HG02885 (cell line): Measurements from ENCODE around the gene CP.
A peak's percentile ranks its signal among the peaks of the same experiment; 100 is the strongest.

Experiments used
- ATAC-seq: cut with Tn5 transposase; IDR thresholded peaks from one replicate; pipeline ENCODE4 v1.9.1; 2021; ENCODE audit warnings: mild to moderate bottlenecking; ENCODE audit not compliant: unreplicated experiment, poor library complexity

Gene CP

GRCh38 chr3:149188494-149188893 is 33.1 kb downstream of the CP start:
- ATAC-seq = no peak

GRCh38 chr3:149186721-149187120 is 34.9 kb downstream of the CP start:
- no peak for ATAC-seq

- no peak for ATAC-seq
These were observed 35.4 kb downstream of the CP start for GRCh38 chr3:149186219-149186618.

- no peak for ATAC-seq
These were observed 40.4 kb downstream of the CP start for GRCh38 chr3:149181182-149181581.

GRCh38 chr3:149180057-149180573 is 41.5 kb downstream of the CP start:
- no peak for ATAC-seq

GRCh38 chr3:149179220-149179619 is 42.4 kb downstream of the CP start:
- no peak for ATAC-seq

GRCh38 chr3:149177122-149177521 is 44.5 kb downstream of the CP start:
- ATAC-seq = no peak

GRCh38 chr3:149174901-149175300 is 46.7 kb downstream of the CP start:
- peak; percentile 99 for ATAC-seq

- no peak for ATAC-seq
These were observed 51.0 kb downstream of the CP start for GRCh38 chr3:149170672-149171071.

- no peak for ATAC-seq
These were observed 53.7 kb downstream of the CP start for GRCh38 chr3:149167898-149168297.

- ATAC-seq = peak; percentile 51
These were observed 58.6 kb downstream of the CP start for GRCh38 chr3:149163066-149163465.

- no peak for ATAC-seq
These were observed 59.6 kb downstream of the CP start for GRCh38 chr3:149162007-149162406.

- ATAC-seq = no peak
These were observed 60.8 kb downstream of the CP start for GRCh38 chr3:149160754-149161300.

- no peak for ATAC-seq
These were observed 68.2 kb downstream of the CP start for GRCh38 chr3:149153402-149153801.

- peak; percentile 95 for ATAC-seq
These were observed 69.2 kb downstream of the CP start for GRCh38 chr3:149152420-149152819.

- peak; percentile 33 for ATAC-seq
These were observed 69.8 kb downstream of the CP start for GRCh38 chr3:149151843-149152242.

GRCh38 chr3:149150436-149150835 is 71.2 kb downstream of the CP start:
- no peak for ATAC-seq

- peak; percentile 66 for ATAC-seq
These were observed 75.7 kb downstream of the CP start for GRCh38 chr3:149145974-149146373.

- peak; percentile 8 for ATAC-seq
These were observed 76.3 kb downstream of the CP start for GRCh38 chr3:149145356-149145755.

- no peak for ATAC-seq
These were observed 78.9 kb downstream of the CP start for GRCh38 chr3:149142682-149143081.

GRCh38 chr3:149134575-149134974 is 87.1 kb downstream of the CP start:
- no peak for ATAC-seq

GRCh38 chr3:149131589-149131988 is 90.0 kb downstream of the CP start:
- no peak for ATAC-seq
